Neutrophil (primary cell): ENCODE data around the gene ZEB1.

Experiments used
- H3K27ac ChIP-seq: fragments of 200-600 bp; sonication (generic); 2 replicates; pipeline ENCODE4 v1.5.1; 2016; ENCODE audit warnings: mild to moderate bottlenecking, moderate library complexity
- H3K27me3 ChIP-seq: fragments of 200-600 bp; sonication (generic); 2 replicates; pipeline ENCODE4 v1.6.0; 2016; ENCODE audit warnings: mild to moderate bottlenecking
- H3K36me3 ChIP-seq: fragments of 200-600 bp; sonication (generic); 2 replicates; pipeline ENCODE4 v1.5.1; 2017
- H3K4me1 ChIP-seq, 2 experiments: fragments of 200-600 bp in 1 of 2; sonication (generic) in 1 of 2; 1 replicate in 1 of 2; 2 replicates in 1 of 2; pipeline versions ENCODE4 v1.5.1 to v1.6.1; 2013 to 2016; ENCODE audit warnings: low read depth in 1 of 2, low read length in 1 of 2, mild to moderate bottlenecking in 1 of 2, moderate library complexity in 1 of 2; ENCODE audit not compliant: control insufficient read depth in 1 of 2, insufficient read depth in 1 of 2
- H3K4me3 ChIP-seq, 2 experiments: fragments of 200-600 bp in 1 of 2; sonication (generic) in 1 of 2; 1 replicate in 1 of 2; 2 replicates in 1 of 2; pipeline ENCODE4 v1.5.1; 2013 to 2016; ENCODE audit warnings: low read depth in 1 of 2, low read length in 1 of 2, mild to moderate bottlenecking in 1 of 2, moderate library complexity in 1 of 2
- H3K9me3 ChIP-seq: fragments of 200-600 bp; sonication (generic); 2 replicates; pipeline ENCODE4 v1.5.1; 2016
- CTCF ChIP-seq: fragments of 200-600 bp; sonication (generic); IDR thresholded peaks from 2 replicates; pipeline ENCODE4 v1.5.1; 2016; ENCODE audit warnings: antibody characterized with exemption

ZEB1 gene

DNA sequence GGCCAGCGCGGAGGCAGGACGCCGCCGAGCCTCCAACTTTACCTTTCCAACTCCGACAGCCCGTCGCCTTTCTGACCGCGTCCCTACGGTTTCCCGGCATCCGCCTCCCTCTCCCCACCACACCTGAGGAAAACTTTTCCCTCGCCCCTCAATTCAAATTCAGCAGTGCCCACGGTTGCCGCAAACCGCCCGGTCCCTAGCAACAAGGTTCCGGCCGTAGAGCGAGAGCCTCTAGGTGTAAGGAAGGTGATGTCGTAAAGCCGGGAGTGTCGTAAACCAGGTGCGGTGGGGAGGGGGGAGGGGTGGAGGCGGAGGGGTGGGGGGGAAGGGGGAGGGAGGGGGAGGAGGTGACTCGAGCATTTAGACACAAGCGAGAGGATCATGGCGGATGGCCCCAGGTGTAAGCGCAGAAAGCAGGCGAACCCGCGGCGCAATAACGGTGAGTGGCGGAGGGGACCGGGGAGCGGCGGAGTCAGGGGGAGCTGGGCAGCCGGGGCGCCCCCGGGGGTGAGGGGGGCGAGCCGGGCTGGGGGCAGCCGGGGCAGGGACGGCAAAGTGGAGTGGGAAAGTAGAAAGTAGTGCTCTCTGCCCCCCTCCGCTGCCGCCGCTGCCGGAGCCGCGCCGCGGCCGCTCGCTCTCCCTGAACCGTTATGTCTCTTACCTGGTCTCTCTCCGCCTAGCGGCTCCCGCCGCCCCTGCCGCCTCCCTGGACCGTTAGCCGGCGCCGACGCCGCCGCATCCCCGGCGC lies at the start of gene ZEB1:
Gene ZEB1 (plus strand): TSS at position 363 of the 748 bp plus-strand sequence. CDS start 19 bp downstream, at position 382.
- H3K36me3 ChIP-seq = no peaks in the 10 kb centered on the region
- peak within 1 kb of the TSS; percentile 79 to 93 for H3K4me3 ChIP-seq
- no peaks in the 10 kb centered on the region for H3K27me3 ChIP-seq
- no peak for TF ChIP-seq CTCF
- peak within 1 kb of the TSS; percentile 98 for H3K27ac ChIP-seq
- peaks cover 29% of the 10 kb centered on the region in 2 experiments for H3K4me1 ChIP-seq
- H3K9me3 ChIP-seq = no peaks in the 10 kb centered on the region

DNA sequence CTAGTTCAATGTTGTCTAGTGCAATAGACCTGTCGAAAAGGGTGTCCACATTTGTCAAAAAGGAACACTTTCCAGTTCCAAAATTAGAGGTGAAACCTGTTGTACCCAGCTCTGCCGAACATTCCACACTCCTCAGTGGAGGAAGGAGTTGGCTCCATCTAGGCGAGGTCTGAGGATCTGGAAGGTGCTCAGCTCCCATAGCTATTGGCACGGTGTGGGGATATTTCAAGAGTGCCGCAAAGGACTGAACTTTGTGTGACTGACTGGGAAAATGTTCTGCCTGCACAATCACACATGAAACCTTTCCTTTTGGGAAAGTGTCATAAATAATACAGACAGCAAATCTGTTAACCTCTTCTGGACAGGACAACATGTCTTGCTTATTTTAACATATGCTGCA lies 48.1 kb upstream of the ZEB1 start:
- Histone ChIP-seq H3K36me3 (no peaks in the 10 kb centered on the region), H3K9me3 (no peaks in the 10 kb centered on the region), H3K27ac (no peak overlapping the region), H3K27me3 (no peaks in the 10 kb centered on the region), H3K4me3 (no peak overlapping the region), H3K4me1 (no peaks in the 10 kb centered on the region)
- no peak for TF ChIP-seq CTCF

- Histone ChIP-seq H3K4me1 (no peaks in the 10 kb centered on the region), H3K27me3 (no peaks in the 10 kb centered on the region), H3K36me3 (no peaks in the 10 kb centered on the region), H3K27ac (no peak overlapping the region), H3K4me3 (no peak overlapping the region), H3K9me3 (no peaks in the 10 kb centered on the region)
- TF ChIP-seq CTCF = no peak
Measured at GRCh38 chr10:31272841-31273240, 46.2 kb upstream of the ZEB1 start.

GRCh38 chr10:31273789-31274188 lies 45.2 kb upstream of the ZEB1 start:
- TF ChIP-seq CTCF = no peak
- Histone ChIP-seq H3K4me1 (no peaks in the 10 kb centered on the region), H3K27ac (no peak overlapping the region), H3K4me3 (no peak overlapping the region), H3K9me3 (no peaks in the 10 kb centered on the region), H3K27me3 (no peaks in the 10 kb centered on the region), H3K36me3 (no peaks in the 10 kb centered on the region)

DNA sequence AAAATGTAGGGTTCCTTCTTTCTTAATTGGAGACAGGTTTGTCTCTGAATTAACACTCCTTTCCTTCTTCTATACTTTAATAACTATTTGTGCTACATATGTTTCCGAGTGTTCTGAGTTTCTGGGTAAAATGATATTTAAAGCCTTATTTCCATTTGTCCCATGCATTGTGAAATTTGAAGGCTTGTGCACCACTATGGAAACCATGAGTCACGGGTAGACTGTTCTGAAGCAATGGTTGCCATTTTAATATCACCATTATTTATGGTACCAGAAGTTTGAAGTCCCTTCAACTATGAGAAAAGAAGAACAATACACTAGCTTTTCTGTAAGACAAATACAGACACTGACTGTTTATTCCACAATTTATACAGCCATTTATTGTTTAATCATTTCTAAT lies 44.7 kb upstream of the ZEB1 start:
- Histone ChIP-seq H3K4me1 (no peaks in the 10 kb centered on the region), H3K4me3 (no peak overlapping the region), H3K27ac (no peak overlapping the region), H3K36me3 (no peaks in the 10 kb centered on the region), H3K27me3 (no peaks in the 10 kb centered on the region), H3K9me3 (no peaks in the 10 kb centered on the region)
- TF ChIP-seq CTCF = no peak
